Fibroblast of skin of back (primary cell): ENCODE data around the gene PLXND1. TPM values are rescaled to one million over a fixed set of nuclear protein-coding genes. Genes with fewer than 3 reads are reported as not detected.
"Not testable (repeated sequence)": the region's sequence is repeated elsewhere in the genome, so short reads cannot be mapped to it uniquely, and the experiment has no call there.

ENCODE experiments used
- DNase-seq: peaks from one replicate; pipeline ENCODE4 v3.0.0-alpha.2; 2013
- polyA plus RNA-seq, 2 experiments: library from polyadenylated mRNA; unstranded; fragments of 120-200 nt; gene quantifications; one replicate each; pipeline ENCODE4 v1.2.1, GENCODE V29; 2013; ENCODE audit not compliant: insufficient read length in 2 of 2

PLXND1 gene, protein sequence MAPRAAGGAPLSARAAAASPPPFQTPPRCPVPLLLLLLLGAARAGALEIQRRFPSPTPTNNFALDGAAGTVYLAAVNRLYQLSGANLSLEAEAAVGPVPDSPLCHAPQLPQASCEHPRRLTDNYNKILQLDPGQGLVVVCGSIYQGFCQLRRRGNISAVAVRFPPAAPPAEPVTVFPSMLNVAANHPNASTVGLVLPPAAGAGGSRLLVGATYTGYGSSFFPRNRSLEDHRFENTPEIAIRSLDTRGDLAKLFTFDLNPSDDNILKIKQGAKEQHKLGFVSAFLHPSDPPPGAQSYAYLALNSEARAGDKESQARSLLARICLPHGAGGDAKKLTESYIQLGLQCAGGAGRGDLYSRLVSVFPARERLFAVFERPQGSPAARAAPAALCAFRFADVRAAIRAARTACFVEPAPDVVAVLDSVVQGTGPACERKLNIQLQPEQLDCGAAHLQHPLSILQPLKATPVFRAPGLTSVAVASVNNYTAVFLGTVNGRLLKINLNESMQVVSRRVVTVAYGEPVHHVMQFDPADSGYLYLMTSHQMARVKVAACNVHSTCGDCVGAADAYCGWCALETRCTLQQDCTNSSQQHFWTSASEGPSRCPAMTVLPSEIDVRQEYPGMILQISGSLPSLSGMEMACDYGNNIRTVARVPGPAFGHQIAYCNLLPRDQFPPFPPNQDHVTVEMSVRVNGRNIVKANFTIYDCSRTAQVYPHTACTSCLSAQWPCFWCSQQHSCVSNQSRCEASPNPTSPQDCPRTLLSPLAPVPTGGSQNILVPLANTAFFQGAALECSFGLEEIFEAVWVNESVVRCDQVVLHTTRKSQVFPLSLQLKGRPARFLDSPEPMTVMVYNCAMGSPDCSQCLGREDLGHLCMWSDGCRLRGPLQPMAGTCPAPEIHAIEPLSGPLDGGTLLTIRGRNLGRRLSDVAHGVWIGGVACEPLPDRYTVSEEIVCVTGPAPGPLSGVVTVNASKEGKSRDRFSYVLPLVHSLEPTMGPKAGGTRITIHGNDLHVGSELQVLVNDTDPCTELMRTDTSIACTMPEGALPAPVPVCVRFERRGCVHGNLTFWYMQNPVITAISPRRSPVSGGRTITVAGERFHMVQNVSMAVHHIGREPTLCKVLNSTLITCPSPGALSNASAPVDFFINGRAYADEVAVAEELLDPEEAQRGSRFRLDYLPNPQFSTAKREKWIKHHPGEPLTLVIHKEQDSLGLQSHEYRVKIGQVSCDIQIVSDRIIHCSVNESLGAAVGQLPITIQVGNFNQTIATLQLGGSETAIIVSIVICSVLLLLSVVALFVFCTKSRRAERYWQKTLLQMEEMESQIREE (N-terminal part only)
- 119 TPM for polyA plus RNA-seq (2013, experiment 1 of 2; ENCODE audit: insufficient read length)
- polyA plus RNA-seq (2013, experiment 2 of 2; ENCODE audit: insufficient read length): 160 TPM

- DNase-seq: peak; percentile 83
These were observed at the start of gene PLXND1 for GRCh38 chr3:129606636-129607390. TSS of gene PLXND1 (minus strand) at chr3:129606676. CDS start at chr3:129606639, 37 bp downstream.

GRCh38 chr3:129655291-129655700 is 48.8 kb upstream of the PLXND1 start:
- no peak for DNase-seq

DNA sequence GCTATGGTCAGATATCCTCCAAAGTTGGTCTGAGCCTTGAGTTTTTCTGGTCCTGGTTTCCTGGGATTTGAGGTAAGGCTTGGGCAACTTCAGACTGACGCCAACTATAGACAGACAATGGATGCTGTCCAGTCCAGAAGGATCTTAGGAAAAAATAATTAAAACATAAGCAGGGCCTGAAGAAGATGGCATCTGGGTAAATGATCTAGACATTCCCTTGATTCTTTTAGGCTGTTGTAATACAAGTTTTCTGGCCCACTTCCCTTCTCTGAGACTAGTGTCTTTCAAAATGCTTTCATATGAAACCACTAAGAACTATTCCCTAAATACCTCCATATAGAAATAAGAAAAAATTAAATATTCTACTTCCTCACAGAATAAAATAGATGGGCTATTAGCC is 47.7 kb upstream of the PLXND1 start:
- peak; percentile 88 for DNase-seq

DNA sequence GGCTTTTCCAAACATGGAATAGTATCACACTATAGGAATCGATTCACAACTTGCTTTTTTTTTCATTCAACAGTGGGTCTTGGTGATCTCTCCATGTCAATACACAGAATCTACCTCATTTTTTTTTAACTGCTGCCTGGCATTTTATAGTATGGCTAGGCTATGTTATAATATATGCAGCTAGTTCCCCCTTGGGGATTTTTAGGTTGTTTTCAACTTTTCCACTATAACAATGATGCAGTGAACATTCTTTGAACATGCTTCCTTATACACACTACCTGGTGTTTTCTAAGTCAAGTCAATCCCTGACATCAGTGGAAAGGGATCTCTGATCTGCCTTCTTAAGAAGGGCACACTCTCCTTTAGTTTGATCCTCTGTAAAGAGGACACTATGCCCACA is 46.5 kb upstream of the PLXND1 start:
- DNase-seq: no peak

DNA sequence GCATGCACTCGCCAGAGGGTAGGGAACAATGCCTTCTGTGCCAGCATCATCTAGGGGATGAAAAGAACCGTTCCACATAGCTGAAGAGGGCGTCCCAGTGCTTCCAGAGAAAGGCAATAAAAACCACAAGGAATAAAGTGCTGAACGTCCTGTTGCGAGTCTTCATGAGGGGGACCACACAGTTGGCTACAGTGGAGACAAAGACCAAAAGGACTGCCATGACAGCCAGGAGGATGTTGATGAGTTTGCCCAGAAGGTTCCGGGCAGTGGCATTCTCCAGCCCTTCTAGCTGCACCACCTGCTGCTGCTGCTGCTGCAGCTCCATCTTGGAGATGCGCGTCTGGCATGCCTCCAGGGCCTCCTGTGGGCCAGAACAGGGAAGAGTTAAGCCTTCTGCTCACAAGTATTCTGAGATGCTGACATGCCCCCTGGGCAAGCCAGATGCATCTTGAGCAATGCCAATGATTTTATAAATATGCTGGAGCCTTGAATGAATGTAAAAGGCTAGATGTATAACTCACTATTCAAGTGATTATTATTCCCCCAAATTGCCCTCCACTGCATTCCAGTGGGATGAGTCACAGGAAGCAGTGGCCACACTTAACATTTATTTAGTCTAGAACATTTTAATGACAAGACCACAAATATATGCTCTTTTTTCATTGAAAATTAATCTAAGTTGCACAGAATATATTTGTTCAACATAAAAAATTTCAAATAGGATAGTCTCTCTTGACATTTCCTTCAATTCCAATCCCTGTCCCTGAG is 45.1 kb upstream of the PLXND1 start:
- peak; percentile 94 for DNase-seq

GRCh38 chr3:129650256-129650872 is 43.9 kb upstream of the PLXND1 start:
- peak; percentile 72 for DNase-seq

DNA sequence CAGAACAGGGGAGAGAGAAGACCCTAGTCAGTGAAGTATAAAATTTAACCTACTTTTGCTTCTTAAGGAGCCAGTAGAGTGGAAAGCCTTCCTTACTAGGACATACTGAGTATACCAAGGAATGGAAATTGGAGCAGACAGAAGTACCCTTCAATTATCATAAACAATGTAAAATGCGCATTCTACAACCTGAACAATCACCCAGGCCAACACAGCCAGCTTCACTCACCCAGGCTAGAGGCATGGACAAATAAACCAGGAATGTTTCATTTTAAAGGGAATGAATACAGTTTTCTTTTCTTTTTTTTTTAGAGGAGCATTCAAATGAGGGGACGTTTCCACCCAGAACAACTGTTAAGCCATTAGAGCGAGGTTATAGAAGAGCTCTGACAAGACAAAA is 41.9 kb upstream of the PLXND1 start:
- no peak for DNase-seq

GRCh38 chr3:129645286-129645685 is 38.8 kb upstream of the PLXND1 start:
- no peak for DNase-seq

- DNase-seq: no peak
These were observed 38.4 kb upstream of the PLXND1 start for GRCh38 chr3:129644836-129645235.

DNA sequence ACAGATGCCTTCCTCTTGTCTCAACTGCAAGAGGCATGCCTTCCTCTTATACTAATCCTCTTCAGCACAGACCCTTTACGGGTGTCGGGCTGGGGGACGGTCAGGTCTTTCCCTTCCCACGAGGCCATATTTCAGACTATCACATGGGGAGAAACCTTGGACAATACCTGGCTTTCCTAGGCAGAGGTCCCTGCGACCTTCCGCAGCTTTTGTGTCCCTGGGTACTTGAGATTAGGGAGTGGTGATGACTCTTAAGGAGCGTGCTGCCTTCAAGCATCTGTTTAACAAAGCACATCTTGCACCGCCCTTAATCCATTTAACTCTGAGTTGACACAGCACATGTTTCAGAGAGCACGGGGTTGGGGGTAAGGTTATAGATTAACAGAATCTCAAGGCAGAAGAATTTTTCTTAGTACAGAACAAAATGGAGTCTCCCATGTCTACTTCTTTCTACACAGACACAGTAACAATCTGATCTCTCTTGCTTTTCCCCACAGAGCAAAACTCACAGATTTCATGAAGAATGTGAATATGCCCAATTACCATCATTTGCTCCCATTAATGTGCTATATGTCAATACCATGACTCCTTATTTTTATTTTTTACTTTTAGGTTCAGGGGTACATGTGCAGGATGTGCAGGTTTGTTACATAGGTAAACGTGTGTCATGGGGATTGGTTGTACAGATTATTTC is 35.2 kb upstream of the PLXND1 start:
- DNase-seq: not testable (repeated sequence)

- DNase-seq: not testable (repeated sequence)
These were observed 34.5 kb upstream of the PLXND1 start for GRCh38 chr3:129640985-129641384.

DNA sequence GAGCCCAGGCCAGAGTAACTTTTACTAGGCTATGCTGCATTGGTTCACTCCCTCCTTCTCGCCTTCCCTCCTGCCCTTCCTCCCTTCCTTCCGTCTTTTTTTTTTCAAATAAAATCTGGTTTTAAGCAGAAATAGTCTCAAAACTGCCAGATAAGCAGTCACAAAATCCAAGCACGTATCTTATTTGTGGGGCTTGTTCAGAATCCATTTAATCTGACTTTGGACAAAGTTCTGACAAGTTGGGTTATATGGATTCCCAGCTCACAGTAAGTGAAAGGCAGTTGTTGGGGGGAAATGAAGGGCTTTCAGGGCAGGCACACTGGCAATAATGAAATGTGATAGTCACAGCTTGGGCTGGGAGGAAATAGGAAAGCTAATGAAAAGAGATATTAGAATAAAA is 32.0 kb upstream of the PLXND1 start:
- no peak for DNase-seq

- DNase-seq: no peak
These were observed 29.6 kb upstream of the PLXND1 start for GRCh38 chr3:129636082-129636481.

DNA sequence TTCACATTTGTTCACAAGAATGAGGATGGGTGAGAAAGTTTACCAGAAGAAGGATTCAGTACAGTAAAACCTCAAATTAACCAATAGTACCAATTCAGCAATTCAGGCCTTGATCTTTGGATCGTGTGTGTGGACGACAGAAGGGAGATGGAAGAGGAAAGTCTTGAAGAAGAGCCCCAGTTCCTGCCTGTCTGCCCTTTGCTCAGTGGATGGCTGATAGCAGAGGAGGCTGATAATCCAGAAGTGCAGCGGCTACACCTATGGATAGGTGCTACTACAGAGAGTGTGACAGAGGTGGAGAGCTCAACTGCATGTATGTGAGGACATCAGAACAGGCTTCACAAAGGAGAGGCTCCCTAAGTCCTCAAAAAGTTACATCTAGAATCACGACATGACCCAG is 29.2 kb upstream of the PLXND1 start:
- no peak for DNase-seq

DNA sequence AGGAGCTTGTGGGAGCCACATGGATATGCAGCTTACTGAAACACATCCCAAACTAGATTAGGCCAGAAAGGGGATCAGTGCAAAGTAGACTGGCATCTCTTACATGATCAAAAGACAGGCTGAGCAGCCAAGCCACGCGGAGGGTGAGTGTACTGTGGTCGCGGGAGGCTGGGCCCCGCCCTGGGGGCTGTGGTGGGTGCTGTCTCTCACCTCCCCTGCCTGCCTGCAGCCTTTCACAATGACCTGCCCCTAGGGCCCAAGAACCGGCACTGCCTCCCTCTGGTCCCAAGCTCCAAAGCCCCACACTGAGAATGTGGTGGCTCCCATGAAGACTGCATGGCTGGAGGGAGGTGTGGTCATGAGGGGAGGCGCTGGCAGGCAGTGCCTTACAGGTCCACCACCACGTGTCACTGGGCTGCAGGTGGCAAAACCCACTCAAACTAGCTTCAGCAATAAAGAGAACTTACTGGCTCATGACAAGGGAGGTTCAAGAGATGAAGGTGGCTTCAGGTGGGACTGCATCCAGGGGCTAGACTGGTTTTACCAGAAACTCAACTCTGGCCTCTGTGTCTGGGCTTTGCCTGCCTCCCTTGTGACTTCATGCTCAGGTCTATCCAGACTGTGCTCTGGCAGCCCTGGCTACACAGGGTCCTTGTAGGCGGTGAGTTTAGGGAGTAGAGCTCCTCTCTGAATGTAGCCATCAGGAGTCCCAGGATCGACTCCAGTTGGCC is 27.4 kb upstream of the PLXND1 start:
- no peak for DNase-seq

DNA sequence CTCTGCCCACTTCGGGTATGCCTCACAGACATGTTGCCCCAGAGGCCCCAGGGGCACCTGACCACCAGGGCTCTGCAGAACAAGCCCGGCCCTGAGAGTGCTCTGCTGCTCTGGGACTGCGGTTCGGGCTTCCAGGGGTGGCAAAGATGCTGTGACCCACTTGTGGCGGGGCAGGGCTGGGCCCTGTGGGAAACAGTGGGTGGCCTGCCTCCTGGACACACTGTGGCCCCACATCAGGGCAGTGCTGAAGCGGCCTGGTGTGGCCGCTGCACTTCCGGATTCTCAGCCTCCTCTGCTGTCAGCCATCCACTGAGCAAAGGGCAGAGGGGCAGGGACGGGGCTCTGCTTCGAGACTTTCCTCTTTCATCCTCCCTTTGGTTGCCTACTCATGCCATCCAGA is 26.5 kb upstream of the PLXND1 start:
- DNase-seq: no peak

DNA sequence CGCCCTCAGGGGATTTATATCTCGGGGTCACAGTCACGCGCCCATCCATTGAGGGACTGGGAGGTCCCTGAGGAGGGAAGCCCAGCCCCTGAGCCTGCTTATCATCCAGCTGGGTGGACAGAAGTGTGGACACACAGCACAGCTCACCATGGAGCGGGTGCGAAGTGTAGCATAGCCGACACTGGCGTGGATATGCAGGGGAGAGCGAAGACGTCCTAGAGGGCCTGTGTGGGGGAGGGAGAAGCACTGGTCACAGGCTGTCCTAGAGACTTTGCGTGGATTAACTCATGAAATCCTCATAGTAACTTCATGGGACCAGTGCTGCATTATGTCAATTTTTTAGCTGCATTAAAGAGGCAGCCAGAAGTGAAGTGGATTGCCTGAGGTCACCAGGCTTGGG is 26.1 kb upstream of the PLXND1 start:
- no peak for DNase-seq

DNA sequence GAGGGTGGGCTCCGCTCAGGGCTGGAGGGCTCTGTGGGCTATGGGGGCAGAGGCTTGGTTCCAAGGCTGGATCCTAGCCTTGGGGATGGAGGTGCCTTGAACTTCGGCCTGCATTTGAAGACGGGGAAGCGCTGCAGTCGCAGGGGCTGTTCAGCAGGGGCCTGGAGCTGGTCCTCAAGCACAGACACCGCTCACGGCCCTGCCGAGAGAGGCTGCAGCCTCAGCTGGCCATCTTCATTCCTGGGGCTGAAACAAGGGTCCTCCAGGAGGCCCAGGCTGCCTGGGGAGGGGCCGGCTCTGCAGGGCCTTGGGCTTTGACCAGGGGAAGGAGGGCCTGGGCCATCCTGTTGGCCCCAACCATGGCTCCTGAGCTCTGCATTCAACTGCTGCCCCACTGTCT is 25.6 kb upstream of the PLXND1 start:
- no peak for DNase-seq

DNA sequence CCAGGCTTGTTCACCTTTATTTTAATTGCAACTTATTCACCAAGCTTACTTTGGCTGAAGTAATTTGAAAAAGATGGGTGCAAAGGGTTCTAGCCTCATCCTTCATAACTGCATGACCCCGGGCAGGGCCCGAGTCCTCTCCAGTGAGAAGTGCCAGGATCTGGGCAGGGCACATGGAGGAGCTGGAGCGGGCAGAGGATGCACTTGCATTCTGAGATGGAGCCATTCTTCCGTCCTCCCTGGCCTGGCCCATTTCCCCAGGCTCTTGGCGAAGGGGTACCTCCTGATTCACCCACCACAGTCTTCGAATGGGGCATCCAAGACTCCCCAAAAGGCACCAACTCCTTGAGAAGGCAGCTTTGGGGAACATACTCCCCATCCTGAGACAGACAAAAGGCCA is 22.5 kb upstream of the PLXND1 start:
- no peak for DNase-seq
